Left lung (tissue), 10 donors: ENCODE results near the gene TUBGCP4. TPM values are rescaled to one million over a fixed set of nuclear protein-coding genes. Genes with fewer than 3 reads are reported as not detected.

Experiments used
- ATAC-seq: fragments of 200-7000 bp; cut with Tn5 transposase; one replicate; pipeline ENCODE4 v1.9.1; 2020; ENCODE audit warnings: moderate library complexity
- DNase-seq, 4 donors: peaks; one replicate each; pipeline ENCODE4 v3.0.0-alpha.2; 2013 to 2020
- H3K27ac ChIP-seq, 2 donors: fragments of 200-600 bp; sonication (generic) in 1 of 2; one replicate each; pipeline versions ENCODE4 v1.5.0 to v1.8.0; 2020 to 2021
- H3K27me3 ChIP-seq, 2 donors: fragments of 200-600 bp; sonication (generic) in 1 of 2; one replicate each; pipeline versions ENCODE4 v1.5.0 to v1.8.0; 2020 to 2021
- H3K36me3 ChIP-seq, 2 donors: fragments of 200-600 bp; sonication (generic) in 1 of 2; one replicate each; pipeline versions ENCODE4 v1.5.0 to v1.8.0; 2020 to 2021
- H3K4me1 ChIP-seq, 2 donors: fragments of 200-600 bp; one replicate each; pipeline ENCODE4 v1.8.0; 2021
- H3K4me3 ChIP-seq, 2 donors: fragments of 200-600 bp; sonication (generic) in 1 of 2; one replicate each; pipeline versions ENCODE4 v1.5.0 to v1.8.0; 2020 to 2021; ENCODE audit warnings: mild to moderate bottlenecking in 1 of 2
- H3K9me3 ChIP-seq, 2 donors: fragments of 200-600 bp; sonication (generic) in 1 of 2; one replicate each; pipeline versions ENCODE4 v1.5.0 to v1.8.0; 2020 to 2021
- intact Hi-C, 2 donors: fragments of 100-400 bp; cut with DNase I; formaldehyde crosslinking; loops; one replicate each; pipeline versions ENCODE4 v1.11.2 to v1.14.2; 2022
- polyA plus RNA-seq, 6 donors: library from polyadenylated mRNA; unstranded; fragments of 120-200 nt; gene quantifications; one replicate each; pipeline ENCODE4 v1.2.1, GENCODE V29; 2013; ENCODE audit not compliant: insufficient read length in 6 of 6
- total RNA-seq, 2 donors: library from RNA; stranded (reverse); fragmentation: NEBNext Ultra II Directional; extraction: Animal tissue kit (Norgen Biotek cat#: 25700); gene quantifications; one replicate each; pipeline ENCODE4 v1.2.1, GENCODE V29; 2021
- TF ChIP-seq, protein P1 (sequence below), 2 donors: fragments of 200-600 bp; sonication (generic) in 1 of 2; IDR thresholded peaks; one replicate each; pipeline versions ENCODE4 v1.5.0 to v1.8.0; 2021; ENCODE audit warnings: antibody characterized with exemption in 2 of 2
- donor health status: DM: no; HTN: yes; CAD: no.
- donor health status: DM: no; HTN: no; CAD: no.

Gene TUBGCP4
- total and polyA plus RNA-seq, 8 donors = 18.5 to 29.0 (median 26.2) TPM

DNA sequence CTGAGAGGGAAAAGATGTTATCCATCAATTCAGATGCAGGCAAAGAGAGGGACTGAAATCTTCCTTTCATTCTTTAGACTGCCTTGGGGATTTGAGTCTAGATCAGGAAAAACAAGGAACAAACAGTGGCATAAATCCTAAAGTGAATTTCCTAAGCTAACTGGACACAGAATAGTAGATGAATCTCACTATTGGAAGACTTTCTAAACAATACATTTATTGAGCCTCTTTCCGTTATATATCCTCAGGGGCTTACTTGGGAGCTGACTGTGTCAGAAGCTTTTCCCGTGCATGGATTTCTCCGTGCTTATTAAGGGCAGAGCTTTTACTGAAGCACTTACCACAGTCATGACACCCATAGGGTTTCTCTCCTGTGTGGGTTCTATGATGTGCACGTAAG lies 10.1 kb upstream of the TUBGCP4 start:
- Histone ChIP-seq H3K36me3 (peaks cover 4 to 91% of the 10 kb centered on the region in 2 donors), H3K27ac (no peak overlapping the region), H3K27me3 (no peaks in the 10 kb centered on the region), H3K9me3 (peaks cover 13 to 61% of the 10 kb centered on the region in 2 donors), H3K4me1 (no peaks in the 10 kb centered on the region), H3K4me3 (no peak overlapping the region)
- TF ChIP-seq, protein P1, sequence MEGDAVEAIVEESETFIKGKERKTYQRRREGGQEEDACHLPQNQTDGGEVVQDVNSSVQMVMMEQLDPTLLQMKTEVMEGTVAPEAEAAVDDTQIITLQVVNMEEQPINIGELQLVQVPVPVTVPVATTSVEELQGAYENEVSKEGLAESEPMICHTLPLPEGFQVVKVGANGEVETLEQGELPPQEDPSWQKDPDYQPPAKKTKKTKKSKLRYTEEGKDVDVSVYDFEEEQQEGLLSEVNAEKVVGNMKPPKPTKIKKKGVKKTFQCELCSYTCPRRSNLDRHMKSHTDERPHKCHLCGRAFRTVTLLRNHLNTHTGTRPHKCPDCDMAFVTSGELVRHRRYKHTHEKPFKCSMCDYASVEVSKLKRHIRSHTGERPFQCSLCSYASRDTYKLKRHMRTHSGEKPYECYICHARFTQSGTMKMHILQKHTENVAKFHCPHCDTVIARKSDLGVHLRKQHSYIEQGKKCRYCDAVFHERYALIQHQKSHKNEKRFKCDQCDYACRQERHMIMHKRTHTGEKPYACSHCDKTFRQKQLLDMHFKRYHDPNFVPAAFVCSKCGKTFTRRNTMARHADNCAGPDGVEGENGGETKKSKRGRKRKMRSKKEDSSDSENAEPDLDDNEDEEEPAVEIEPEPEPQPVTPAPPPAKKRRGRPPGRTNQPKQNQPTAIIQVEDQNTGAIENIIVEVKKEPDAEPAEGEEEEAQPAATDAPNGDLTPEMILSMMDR (IDR thresholded peaks at IDR 0.05) = no peak
- intact Hi-C loops = no loop called here
- ATAC-seq = no peak
- no peak for DNase-seq

GRCh38 chr15:43361313-43361903 lies 9.5 kb upstream of the TUBGCP4 start:
- intact Hi-C loops = no loop called here
- TF ChIP-seq, protein P1 (IDR thresholded peaks at IDR 0.05) = no peak
- no peak for DNase-seq
- peaks cover 13 to 61% of the 10 kb centered on the region in 2 donors for H3K9me3 ChIP-seq
- H3K27ac ChIP-seq = no peak overlapping the region
- no peaks in the 10 kb centered on the region for H3K4me1 ChIP-seq
- no peak overlapping the region for H3K4me3 ChIP-seq
- no peaks in the 10 kb centered on the region for H3K27me3 ChIP-seq
- ATAC-seq = no peak
- peaks cover 4 to 96% of the 10 kb centered on the region in 2 donors for H3K36me3 ChIP-seq

DNA sequence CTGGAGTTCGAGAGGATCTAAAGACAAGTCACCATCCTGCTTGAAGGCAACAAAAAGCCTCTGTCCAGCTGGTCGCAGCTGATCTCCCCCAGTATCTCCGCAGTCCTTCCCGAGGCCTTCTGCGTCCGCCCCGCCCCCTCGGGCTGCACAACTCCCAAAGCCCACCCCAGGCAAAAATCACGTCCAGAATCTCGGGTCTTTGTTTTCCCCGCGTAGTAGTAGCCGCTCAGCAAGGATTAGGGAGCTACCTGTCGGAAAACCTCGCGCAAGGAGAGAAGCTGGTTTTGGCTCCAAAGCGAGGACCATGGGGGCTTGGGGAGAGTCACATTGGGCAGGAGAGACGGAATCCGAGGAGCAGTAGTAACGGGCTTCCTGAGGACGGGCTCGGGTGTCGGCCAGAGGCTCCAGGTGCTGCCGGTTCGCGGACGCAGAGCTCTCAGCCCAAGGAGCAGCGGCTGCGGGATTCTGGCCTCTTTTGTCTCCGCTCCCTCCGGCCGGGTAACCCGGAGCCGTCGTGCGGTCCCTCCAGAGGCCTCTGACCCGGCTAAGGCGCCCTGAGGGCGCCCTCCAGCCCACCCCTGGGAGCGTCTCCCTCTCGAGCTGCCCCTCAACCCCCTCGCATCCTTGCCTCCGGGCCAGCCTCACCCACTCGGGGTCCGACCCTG lies 459 bp upstream of the TUBGCP4 start:
- DNase-seq (peak in 3 of 4 donors; percentile 38 to 67 (median 45)), ATAC-seq (peak; percentile 65)
- peak overlapping the region; percentile 21 to 74 for H3K27ac ChIP-seq
- intact Hi-C loops = no loop called here
- TF ChIP-seq, protein P1 (IDR thresholded peaks at IDR 0.05) = no peak
- H3K27me3 ChIP-seq = no peaks in the 10 kb centered on the region
- peaks cover 15 to 38% of the 10 kb centered on the region in 2 donors for H3K4me1 ChIP-seq
- H3K36me3 ChIP-seq = peaks cover 0 to 23% of the 10 kb centered on the region in 2 donors
- H3K9me3 ChIP-seq = no peaks in the 10 kb centered on the region
- H3K4me3 ChIP-seq = peak overlapping the region; percentile 89 to 98

GRCh38 chr15:43376017-43376705 lies 5.3 kb downstream of the TUBGCP4 start:
- peak; percentile 40 for ATAC-seq
- no peak overlapping the region for H3K4me3 ChIP-seq

More at GRCh38 chr15:43376017-43376705, 5.3 kb downstream of the TUBGCP4 start:
- intact Hi-C loops = no loop called here
- Histone ChIP-seq H3K27me3 (no peaks in the 10 kb centered on the region), H3K27ac (no peak overlapping the region), H3K4me1 (peaks cover 4 to 19% of the 10 kb centered on the region in 2 donors), H3K36me3 (peaks cover 0 to 34% of the 10 kb centered on the region in 2 donors), H3K9me3 (no peaks in the 10 kb centered on the region)
- TF ChIP-seq, protein P1 (IDR thresholded peaks at IDR 0.05) = peak; percentile 55 to 60
- peak in 1 of 4 donors; percentile 2 for DNase-seq
